OCI-LY1 (cell line): ENCODE results near the gene CST8.

Experiments used
- H2AFZ ChIP-seq: fragments of 200-600 bp; sonication (generic), shearing (Covaris generic); 2 replicates; pipeline ENCODE4 v1.6.0; 2014; ENCODE audit warnings: antibody characterized with exemption, mild to moderate bottlenecking, low read length
- H3F3A ChIP-seq: fragments of 200-600 bp; sonication (generic), shearing (Covaris generic); 2 replicates; pipeline ENCODE4 v1.6.0; 2014; ENCODE audit warnings: mild to moderate bottlenecking, antibody characterized with exemption, low read length, moderate library complexity; ENCODE audit not compliant: insufficient read depth
- H3K27ac ChIP-seq: fragments of 200-600 bp; sonication (generic); 2 replicates; pipeline ENCODE4 v1.5.1; 2014; ENCODE audit warnings: low read length, mixed run types, mild to moderate bottlenecking, low read depth; ENCODE audit not compliant: poor library complexity, severe bottlenecking
- H3K27me3 ChIP-seq: fragments of 200-600 bp; sonication (generic); 2 replicates; pipeline ENCODE4 v1.6.0; 2014; ENCODE audit warnings: antibody characterized with exemption, mild to moderate bottlenecking, low read length, moderate library complexity; ENCODE audit not compliant: insufficient read depth
- H3K36me3 ChIP-seq: fragments of 200-600 bp; sonication (generic); 2 replicates; pipeline ENCODE4 v1.6.1; 2014; ENCODE audit warnings: mild to moderate bottlenecking, antibody characterized with exemption, low read length, moderate library complexity, mixed read lengths; ENCODE audit not compliant: insufficient read depth
- H3K4me1 ChIP-seq: fragments of 200-600 bp; sonication (generic); 2 replicates; pipeline ENCODE4 v1.5.1; 2014; ENCODE audit warnings: mild to moderate bottlenecking, low read length, moderate library complexity; ENCODE audit not compliant: insufficient read depth, severe bottlenecking
- H3K4me2 ChIP-seq: fragments of 200-600 bp; sonication (generic), shearing (Covaris generic); 2 replicates; pipeline ENCODE4 v1.6.1; 2014; ENCODE audit warnings: low read length
- H3K4me3 ChIP-seq: fragments of 200-600 bp; sonication (generic); 2 replicates; pipeline ENCODE4 v1.5.1; 2014; ENCODE audit warnings: low read length, low read depth, mild to moderate bottlenecking, mixed read lengths; ENCODE audit not compliant: poor library complexity, severe bottlenecking
- H3K79me2 ChIP-seq: fragments of 200-600 bp; shearing (Covaris generic); 2 replicates; pipeline ENCODE4 v1.6.1; 2016; ENCODE audit warnings: mixed run types, low read length, mixed read lengths; ENCODE audit not compliant: insufficient read depth
- H3K9ac ChIP-seq: fragments of 200-600 bp; sonication (generic), shearing (Covaris generic); 2 replicates; pipeline ENCODE4 v1.6.1; 2014; ENCODE audit warnings: mild to moderate bottlenecking, low read length, mixed read lengths
- H3K9me2 ChIP-seq: fragments of 200-600 bp; sonication (generic), shearing (Covaris generic); 2 replicates; pipeline ENCODE4 v1.6.1; 2014; ENCODE audit warnings: low read depth, mild to moderate bottlenecking, low read length, mixed read lengths
- H3K9me3 ChIP-seq: fragments of 200-600 bp; shearing (Covaris generic); 2 replicates; pipeline ENCODE4 v1.6.1; 2014; ENCODE audit warnings: low read length, mixed read lengths
- H4K20me1 ChIP-seq: fragments of 200-600 bp; sonication (generic), shearing (Covaris generic); 2 replicates; pipeline ENCODE4 v1.6.0; 2016; ENCODE audit warnings: mild to moderate bottlenecking, low read length; ENCODE audit not compliant: insufficient read depth
- CTCF ChIP-seq: fragments of 200-600 bp; sonication (generic), shearing (Covaris generic); IDR thresholded peaks from 2 replicates; pipeline ENCODE4 v1.5.1; 2017; ENCODE audit warnings: mild to moderate bottlenecking, antibody characterized with exemption, low read length, moderate library complexity, mixed read lengths
- EZH2 ChIP-seq: fragments of 200-600 bp; sonication (generic), shearing (Covaris generic); IDR thresholded peaks from 2 replicates; pipeline ENCODE4 v1.8.0; 2017; ENCODE audit warnings: borderline replicate concordance, mixed run types, mild to moderate bottlenecking, antibody characterized with exemption, low read length, moderate library complexity, mixed read lengths

CST8 gene

GRCh38 chr20:23484081-23484480 lies 6.8 kb upstream of the CST8 start:
- Histone ChIP-seq H3K4me3 (no peak overlapping the region), H2AFZ (no peak overlapping the region), H3K9ac (no peak overlapping the region)

GRCh38 chr20:23488470-23488869 lies 2.4 kb upstream of the CST8 start:
- H2AFZ ChIP-seq: no peak overlapping the region
- no peaks in the 10 kb centered on the region for H4K20me1 ChIP-seq
- no peaks in the 10 kb centered on the region for H3K4me1 ChIP-seq
- H3K27ac ChIP-seq: no peak overlapping the region
- H3K4me2 ChIP-seq: no peak overlapping the region
- no peaks in the 10 kb centered on the region for H3K79me2 ChIP-seq
- no peaks in the 10 kb centered on the region for H3K36me3 ChIP-seq
- H3K9ac ChIP-seq: no peak overlapping the region
- no peaks in the 10 kb centered on the region for H3K9me3 ChIP-seq
- H3F3A ChIP-seq: no peaks in the 10 kb centered on the region
- H3K27me3 ChIP-seq: no peaks in the 10 kb centered on the region
- no peak overlapping the region for H3K4me3 ChIP-seq
- H3K9me2 ChIP-seq: no peaks in the 10 kb centered on the region
- TF ChIP-seq CTCF: no peak
- TF ChIP-seq EZH2: no peak

More at GRCh38 chr20:23484081-23484480, 6.8 kb upstream of the CST8 start:
- no peaks in the 10 kb centered on the region for H3K79me2 ChIP-seq
- TF ChIP-seq CTCF: no peak
- no peaks in the 10 kb centered on the region for H3K9me3 ChIP-seq
- no peaks in the 10 kb centered on the region for H3F3A ChIP-seq
- no peaks in the 10 kb centered on the region for H3K36me3 ChIP-seq
- no peaks in the 10 kb centered on the region for H3K9me2 ChIP-seq
- H3K27ac ChIP-seq: no peak overlapping the region
- H3K4me2 ChIP-seq: no peak overlapping the region
- H4K20me1 ChIP-seq: no peaks in the 10 kb centered on the region
- no peaks in the 10 kb centered on the region for H3K4me1 ChIP-seq
- H3K27me3 ChIP-seq: no peaks in the 10 kb centered on the region

- no peak overlapping the region for H3K4me2 ChIP-seq
- no peaks in the 10 kb centered on the region for H3K27me3 ChIP-seq
- no peaks in the 10 kb centered on the region for H3K36me3 ChIP-seq
- TF ChIP-seq CTCF (no peak), EZH2 (no peak)
- H3K9ac ChIP-seq: no peak overlapping the region
- no peak overlapping the region for H3K27ac ChIP-seq
- no peaks in the 10 kb centered on the region for H4K20me1 ChIP-seq
- no peaks in the 10 kb centered on the region for H3K9me3 ChIP-seq
- H2AFZ ChIP-seq: no peak overlapping the region
- H3K4me1 ChIP-seq: no peaks in the 10 kb centered on the region
- H3F3A ChIP-seq: no peaks in the 10 kb centered on the region
- no peaks in the 10 kb centered on the region for H3K79me2 ChIP-seq
- no peak overlapping the region for H3K4me3 ChIP-seq
- no peaks in the 10 kb centered on the region for H3K9me2 ChIP-seq
Measured at GRCh38 chr20:23488996-23489395, 1.9 kb upstream of the CST8 start.
